HEK293 (cell line): ENCODE data around the gene PDE9A.
A peak's percentile ranks its signal among the peaks of the same experiment; 100 is the strongest.

ENCODE experiments used
- ATF2 ChIP-seq: fragments of 450-650 bp; formaldehyde crosslinking; IDR thresholded peaks from 2 replicates; pipeline ENCODE4 v1.5.1; 2016; ENCODE audit warnings: missing biosample characterization, missing genetic modification characterization, low read depth
- SETDB1 ChIP-seq: IDR thresholded peaks from one replicate; pipeline ENCODE4 v1.6.1; 2017; ENCODE audit warnings: mild to moderate bottlenecking, low read length, moderate library complexity, mixed read lengths; ENCODE audit not compliant: insufficient read length
- YY1 ChIP-seq: fragments of 450-650 bp; formaldehyde crosslinking; IDR thresholded peaks from 2 replicates; pipeline ENCODE4 v1.5.1; 2018; ENCODE audit warnings: missing biosample characterization, missing genetic modification characterization
- ZBTB7A ChIP-seq: fragments of 450-650 bp; formaldehyde crosslinking; IDR thresholded peaks from 2 replicates; pipeline ENCODE4 v1.5.1; 2016; ENCODE audit warnings: low read depth, missing biosample characterization, missing genetic modification characterization
- ZNF132 ChIP-seq: fragments of 450-650 bp; formaldehyde crosslinking; IDR thresholded peaks from 2 replicates; pipeline ENCODE4 v1.5.1; 2017; ENCODE audit warnings: missing biosample characterization, missing genetic modification characterization, borderline replicate concordance
- ZNF133 ChIP-seq: fragments of 450-650 bp; formaldehyde crosslinking; IDR thresholded peaks from 2 replicates; pipeline ENCODE4 v1.5.1; 2016; ENCODE audit warnings: missing biosample characterization, missing genetic modification characterization
- ZNF560 ChIP-seq: fragments of 450-650 bp; formaldehyde crosslinking; IDR thresholded peaks from 2 replicates; pipeline ENCODE4 v1.5.1; 2017; ENCODE audit warnings: missing biosample characterization, missing genetic modification characterization, borderline replicate concordance
- ZNF664 ChIP-seq: fragments of 450-650 bp; formaldehyde crosslinking; IDR thresholded peaks from 2 replicates; pipeline ENCODE4 v1.5.1; 2016; ENCODE audit warnings: missing biosample characterization, missing genetic modification characterization
- TF ChIP-seq, protein P1 (sequence below): fragments of 450-650 bp; formaldehyde crosslinking; IDR thresholded peaks from 2 replicates; pipeline ENCODE4 v1.5.1; 2016; ENCODE audit warnings: missing biosample characterization, missing genetic modification characterization
- TF ChIP-seq, protein P2 (sequence below): sonication (generic); formaldehyde crosslinking; IDR thresholded peaks from 2 replicates; pipeline ENCODE4 v1.8.1; 2022; ENCODE audit warnings: mild to moderate bottlenecking, moderate library complexity, missing genetic modification reagents

DNA sequence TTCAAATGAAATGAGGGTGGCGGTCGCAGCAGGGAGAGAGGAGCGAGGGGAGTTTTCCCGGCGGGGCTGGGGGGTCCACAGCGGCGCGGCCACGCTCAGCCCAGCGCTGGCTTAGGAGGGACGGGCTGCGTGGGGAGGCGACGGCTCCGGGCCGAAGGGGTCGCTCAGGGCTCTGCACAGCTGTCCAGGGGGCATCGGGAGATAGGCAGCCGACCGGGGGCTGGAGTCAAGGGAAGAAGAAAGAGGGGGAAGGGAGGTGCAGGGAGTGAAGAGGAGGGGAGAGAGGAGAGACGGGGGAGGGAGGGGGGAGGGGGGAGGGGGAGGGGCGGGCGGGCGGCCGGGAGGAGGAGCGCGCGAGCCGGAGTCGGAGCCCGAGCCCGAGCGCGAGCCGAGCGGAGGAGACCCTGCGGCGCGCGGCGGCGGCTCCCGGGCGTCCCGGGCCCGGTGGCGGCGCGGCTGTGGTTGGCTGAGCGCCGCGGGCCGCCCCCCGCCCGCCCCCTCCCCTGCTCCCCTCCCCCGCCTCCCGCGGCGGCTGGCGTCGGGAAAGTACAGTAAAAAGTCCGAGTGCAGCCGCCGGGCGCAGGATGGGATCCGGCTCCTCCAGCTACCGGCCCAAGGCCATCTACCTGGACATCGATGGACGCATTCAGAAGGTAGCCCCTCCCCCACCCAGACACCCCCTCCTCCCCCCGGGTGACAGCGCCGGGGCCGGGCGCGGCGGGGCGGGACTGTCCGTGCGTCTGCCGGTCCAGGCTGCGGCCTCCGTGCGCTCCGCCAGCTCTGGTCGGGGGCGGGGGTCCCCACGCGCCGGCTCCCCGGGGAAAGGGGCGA, at the start of gene PDE9A:
- TF ChIP-seq, protein P1, sequence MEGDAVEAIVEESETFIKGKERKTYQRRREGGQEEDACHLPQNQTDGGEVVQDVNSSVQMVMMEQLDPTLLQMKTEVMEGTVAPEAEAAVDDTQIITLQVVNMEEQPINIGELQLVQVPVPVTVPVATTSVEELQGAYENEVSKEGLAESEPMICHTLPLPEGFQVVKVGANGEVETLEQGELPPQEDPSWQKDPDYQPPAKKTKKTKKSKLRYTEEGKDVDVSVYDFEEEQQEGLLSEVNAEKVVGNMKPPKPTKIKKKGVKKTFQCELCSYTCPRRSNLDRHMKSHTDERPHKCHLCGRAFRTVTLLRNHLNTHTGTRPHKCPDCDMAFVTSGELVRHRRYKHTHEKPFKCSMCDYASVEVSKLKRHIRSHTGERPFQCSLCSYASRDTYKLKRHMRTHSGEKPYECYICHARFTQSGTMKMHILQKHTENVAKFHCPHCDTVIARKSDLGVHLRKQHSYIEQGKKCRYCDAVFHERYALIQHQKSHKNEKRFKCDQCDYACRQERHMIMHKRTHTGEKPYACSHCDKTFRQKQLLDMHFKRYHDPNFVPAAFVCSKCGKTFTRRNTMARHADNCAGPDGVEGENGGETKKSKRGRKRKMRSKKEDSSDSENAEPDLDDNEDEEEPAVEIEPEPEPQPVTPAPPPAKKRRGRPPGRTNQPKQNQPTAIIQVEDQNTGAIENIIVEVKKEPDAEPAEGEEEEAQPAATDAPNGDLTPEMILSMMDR (tag by site-specific recombination): 0 out of 2 replicates have a peak, but pooled peaks have one; percentile 8
- TF ChIP-seq ZNF133 (no peak), ZBTB7A (tag by site-specific recombination) (no peak), SETDB1 (no peak), ZNF664 (tag by site-specific recombination) (no peak), YY1 (tag by site-specific recombination) (no peak), ATF2 (tag by site-specific recombination) (no peak), ZNF132 (tag by site-specific recombination) (no peak), ZNF560 (no peak)
- TF ChIP-seq, protein P2, sequence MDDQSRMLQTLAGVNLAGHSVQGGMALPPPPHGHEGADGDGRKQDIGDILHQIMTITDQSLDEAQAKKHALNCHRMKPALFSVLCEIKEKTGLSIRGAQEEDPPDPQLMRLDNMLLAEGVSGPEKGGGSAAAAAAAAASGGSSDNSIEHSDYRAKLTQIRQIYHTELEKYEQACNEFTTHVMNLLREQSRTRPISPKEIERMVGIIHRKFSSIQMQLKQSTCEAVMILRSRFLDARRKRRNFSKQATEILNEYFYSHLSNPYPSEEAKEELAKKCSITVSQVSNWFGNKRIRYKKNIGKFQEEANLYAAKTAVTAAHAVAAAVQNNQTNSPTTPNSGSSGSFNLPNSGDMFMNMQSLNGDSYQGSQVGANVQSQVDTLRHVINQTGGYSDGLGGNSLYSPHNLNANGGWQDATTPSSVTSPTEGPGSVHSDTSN (CRISPR knock-in tag): no peak
